Pancreas (tissue), 10 donors: ENCODE results near the gene PPM1M. TPM values are rescaled to one million over a fixed set of nuclear protein-coding genes. Genes with fewer than 3 reads are reported as not detected.

Experiments
- ATAC-seq, 4 donors: fragments of 200-7000 bp; cut with Tn5 transposase; one replicate each; pipeline versions ENCODE4 v1.8.0 to v1.9.1; 2020; ENCODE audit warnings: mild to moderate bottlenecking in 4 of 4, moderate library complexity in 4 of 4
- DNase-seq, 6 donors: peaks; one replicate each; pipeline ENCODE4 v3.0.0-alpha.2; 2020
- FAIRE-seq: peaks from 2 replicates; lab custom pipeline; 2012; peaks lifted over from hg19 to GRCh38; lab: Jason Lieb, UNC
- H3K27ac ChIP-seq, 4 donors: fragments of 200-600 bp; sonication (generic); 1 replicate in 3 of 4; 2 replicates in 1 of 4; pipeline versions ENCODE4 v1.5.0 to v1.8.0; 2020
- H3K27me3 ChIP-seq, 4 donors: fragments of 200-600 bp; one replicate each; pipeline ENCODE4 v1.8.0; 2021
- H3K36me3 ChIP-seq, 3 donors: fragments of 200-600 bp; sonication (generic) in 1 of 3; one replicate each; pipeline versions ENCODE4 v1.5.0 to v1.8.0; 2020 to 2021
- H3K4me1 ChIP-seq, 3 donors: fragments of 200-600 bp; one replicate each; pipeline ENCODE4 v1.8.0; 2021
- H3K4me3 ChIP-seq, 4 donors: fragments of 200-600 bp; sonication (generic) in 2 of 4; one replicate each; pipeline versions ENCODE4 v1.5.0 to v1.8.0; 2020 to 2021
- H3K9me3 ChIP-seq, 4 donors: fragments of 200-600 bp; one replicate each; pipeline ENCODE4 v1.8.0; 2021
- CTCF ChIP-seq, 4 donors: fragments of 200-600 bp; sonication (generic) in 3 of 4; IDR thresholded peaks; one replicate each; pipeline versions ENCODE4 v1.5.0 to v1.8.0; 2021; ENCODE audit warnings: antibody characterized with exemption in 4 of 4
- WGBS, 2 donors: extraction: QIAGEN DNeasy Blood & Tissue Kit; methylation state at CpG; one replicate each; pipeline ENCODE4 v1.1.7; 2013; 5-methylcytosine and 5-hydroxymethylcytosine counted together
- intact Hi-C, 3 donors: fragments of 100-400 bp; cut with DNase I; formaldehyde crosslinking; loops; one replicate each; pipeline versions ENCODE4 v1.11.1 to v1.14.2; 2022
- polyA plus RNA-seq, 2 donors: library from polyadenylated mRNA; stranded (reverse); fragments of 200-250 nt; gene quantifications; one replicate each; pipeline ENCODE4 v1.2.3, GENCODE V29; 2013
- total RNA-seq, 6 donors: library from RNA; stranded (reverse); fragmentation: NEBNext Ultra II Directional in 4 of 6; extraction: Animal tissue kit (Norgen Biotek cat#: 25700) in 4 of 6; gene quantifications; one replicate each; pipeline versions ENCODE4 v1.2.1 to v1.2.4, GENCODE V29; 2021 to 2023
- donor health status: healthy with polysubstance abuse.
- donor health status: DM: no; HTN: no; CAD: no; lungs with moderate emphysema.
- donor health status: DM: no; HTN: no; CAD: no.
- donor health status: control.
- donor health status: control.
- donor health status: Bipolar disorder and iron deficiency.
- donor health status: DM: yes; HTN: yes; CAD: no.
- donor health status: DM: no; HTN: no; CAD: no.
- donor health status: DM: no; HTN: no; CAD: no.
- donor health status: DM: yes; HTN: yes; CAD: no.

PPM1M gene
- total and polyA plus RNA-seq, 8 donors, result 4.0 to 15.2 (median 7.7) TPM

- Histone ChIP-seq H3K36me3 (peaks cover 0 to 5% (median 0%) of the 10 kb centered on the region in 3 donors), H3K27me3 (no peaks in the 10 kb centered on the region), H3K4me1 (peaks cover 21 to 28% (median 26%) of the 10 kb centered on the region in 3 donors), H3K9me3 (no peaks in the 10 kb centered on the region), H3K4me3 (no peak overlapping the region), H3K27ac (no peak overlapping the region)
- FAIRE-seq (no peak), ATAC-seq (no peak), DNase-seq (peak in 3 of 6 donors; percentile 11 to 54 (median 44))
- no peak for TF ChIP-seq CTCF (IDR thresholded peaks at IDR 0.05)
- WGBS, 2 donors, result 88 to 90% methylated on average over 17 of the region's 17 CpGs
- intact Hi-C loops, result loop anchor here in 1 of 3 donors (5.0 kb wide), 1 partner anchor 49 kb away; no protein-coding TSS in a partner anchor
Measured at GRCh38 chr3:52293491-52294319, 48.1 kb downstream of the PPM1M start.

- no peak for FAIRE-seq
- Histone ChIP-seq H3K27me3 (no peaks in the 10 kb centered on the region), H3K4me3 (no peak overlapping the region), H3K9me3 (no peaks in the 10 kb centered on the region), H3K27ac (no peak overlapping the region), H3K4me1 (peaks cover 14 to 26% (median 24%) of the 10 kb centered on the region in 3 donors), H3K36me3 (peaks cover 0 to 5% (median 0%) of the 10 kb centered on the region in 3 donors)
- no peak for TF ChIP-seq CTCF (IDR thresholded peaks at IDR 0.05)
- 82 to 85% methylated on average over 11 of the region's 11 CpGs for WGBS, 2 donors
- ATAC-seq, result no peak
- DNase-seq, result peak in 3 of 6 donors; percentile 3 to 49 (median 39)
- intact Hi-C loops, result loop anchor here in 1 of 3 donors (5.0 kb wide), 1 partner anchor 48 kb away; no protein-coding TSS in a partner anchor
Measured at GRCh38 chr3:52294320-52295150, 49.0 kb downstream of the PPM1M start.

GRCh38 chr3:52295671-52296208, 50.2 kb downstream of the PPM1M start:
- Histone ChIP-seq H3K4me3 (no peak overlapping the region), H3K36me3 (peaks cover 0 to 5% (median 0%) of the 10 kb centered on the region in 3 donors), H3K27me3 (no peaks in the 10 kb centered on the region), H3K4me1 (peaks cover 6 to 21% (median 16%) of the 10 kb centered on the region in 3 donors), H3K9me3 (no peaks in the 10 kb centered on the region), H3K27ac (no peak overlapping the region)
- intact Hi-C loops, result no loop called here
- ATAC-seq (no peak), DNase-seq (peak in 2 of 6 donors; percentile 9 to 28), FAIRE-seq (no peak)
- no peak for TF ChIP-seq CTCF (IDR thresholded peaks at IDR 0.05)
- WGBS, 2 donors, result 90% methylated on average over 5 of the region's 5 CpGs

GRCh38 chr3:52297242-52298148, 51.9 kb downstream of the PPM1M start:
- ATAC-seq (no peak), FAIRE-seq (no peak), DNase-seq (peak in 2 of 6 donors; percentile 27 to 53)
- H3K27me3 ChIP-seq, result no peaks in the 10 kb centered on the region
- WGBS, 2 donors, result 72 to 73% methylated on average over 11 of the region's 11 CpGs
- no peak for TF ChIP-seq CTCF (IDR thresholded peaks at IDR 0.05)
- peaks cover 0 to 2% (median 0%) of the 10 kb centered on the region in 3 donors for H3K36me3 ChIP-seq
- H3K9me3 ChIP-seq, result no peaks in the 10 kb centered on the region
- H3K4me1 ChIP-seq, result peaks cover 0 to 13% (median 5%) of the 10 kb centered on the region in 3 donors
- no peak overlapping the region for H3K27ac ChIP-seq
- H3K4me3 ChIP-seq, result no peak overlapping the region
- intact Hi-C loops, result no loop called here
